Measurements from ENCODE around the gene DEGS2. TPM values are rescaled to one million over a fixed set of nuclear protein-coding genes. Genes with fewer than 3 reads are reported as not detected.

The DEGS2 gene
- total RNA-seq, 1 experiment from 2014 or later: 1.8 TPM

- DNase-seq (ENCODE audit: low read depth, low spot score) (no peak), ATAC-seq (no peak)
- Histone ChIP-seq H3K4me3 (replicated peaks in 1 of 2; ENCODE audit: low read depth in 1 of 2, low read length in 2 of 2) (no peak overlapping the region), H3K27me3 (ENCODE audit: insufficient read depth, low read length) (no peaks in the 10 kb centered on the region), H3K9ac (ENCODE audit: low read length) (no peak overlapping the region), H3K4me1 (ENCODE audit: control insufficient read depth in 1 of 2, insufficient read depth in 2 of 2, low read length in 2 of 2) (peaks cover 0 to 13% of the 10 kb centered on the region in 2 experiments; a peak in 1 of 4 replicates), H3K9me3 (ENCODE audit: control insufficient read depth in 1 of 2, insufficient read depth in 1 of 2, low read depth in 1 of 2, low read length in 2 of 2) (no peaks in the 10 kb centered on the region), H3K27ac (ENCODE audit: low read depth, low read length) (no peak overlapping the region), H3K79me2 (ENCODE audit: insufficient read depth, low read length) (no peaks in the 10 kb centered on the region), H3K9me2 (ENCODE audit: insufficient read depth) (no peaks in the 10 kb centered on the region), H3K4me2 (ENCODE audit: low read length) (0 out of 2 replicates have a peak overlapping the region, but pooled peaks have one; percentile 13), H4K20me1 (ENCODE audit: insufficient read depth) (no peaks in the 10 kb centered on the region), H2AFZ (ENCODE audit: low read depth, low read length, poor library complexity, severe bottlenecking) (no peak overlapping the region), H3K36me3 (ENCODE audit: control insufficient read depth in 1 of 2, insufficient read depth in 2 of 2, low read length in 2 of 2) (no peaks in the 10 kb centered on the region)
- ChIA-PET POLR2A (no interaction called here), RAD21 (ENCODE audit: low non-redundant PET in 1 of 2, low total read pairs in 2 of 2, uncharacterized antibody in 2 of 2, unreplicated experiment in 2 of 2) (no interaction called here), CTCF (interaction anchor here (0.9 to 2.2 kb wide), 8 partner anchors 8 to 208 kb away, joined by 3 to 27 read pairs (median 4); no protein-coding TSS in a partner anchor)
- no peak for TF ChIP-seq SIN3A (IDR thresholded peaks at IDR 0.05; ENCODE audit: low read depth)
- no peak for TF ChIP-seq CEBPB (IDR thresholded peaks at IDR 0.05; ENCODE audit: low read depth)
- no peak for TF ChIP-seq ATF3 (IDR thresholded peaks at IDR 0.05)
- no peak for TF ChIP-seq SP1 (IDR thresholded peaks at IDR 0.05; ENCODE audit: low read depth)
- TF ChIP-seq EZH2phosphoT487 (IDR thresholded peaks at IDR 0.05; ENCODE audit: borderline replicate concordance): no peak
- no peak for TF ChIP-seq EZH2 (IDR thresholded peaks at IDR 0.05)
- no peak for TF ChIP-seq YY1 (IDR thresholded peaks at IDR 0.05; ENCODE audit: extremely low read depth, insufficient replicate concordance, low read depth, low read length)
- TF ChIP-seq JUND (IDR thresholded peaks at IDR 0.05): no peak
- no peak for TF ChIP-seq POLR2AphosphoS5 (IDR thresholded peaks at IDR 0.05; ENCODE audit: low read depth, low read length)
- TF ChIP-seq FOSL1 (IDR thresholded peaks at IDR 0.05; ENCODE audit: low read depth): no peak
- no peak for TF ChIP-seq MAX (IDR thresholded peaks at IDR 0.05)
- no peak for TF ChIP-seq CBX3 (IDR thresholded peaks at IDR 0.05; ENCODE audit: low read depth)
- no peak for TF ChIP-seq TCF7L2 (IDR thresholded peaks at IDR 0.05; ENCODE audit: borderline replicate concordance, extremely low read depth, insufficient read depth, insufficient read length)
- BruUV-seq (replicated peaks): no TSS peak
- intact Hi-C loops (cut with micrococcal nuclease): no loop called here
Observed at GRCh38 chr14:100107236-100107635, 52.2 kb downstream of the DEGS2 start.
